K562 (cell line): ENCODE data around the gene PRPF6. TPM values are rescaled to one million over a fixed set of nuclear protein-coding genes. Genes with fewer than 3 reads are reported as not detected.

Experiments
- ATAC-seq: fragments of 200-7000 bp; cut with Tn5 transposase; 3 replicates; pipeline ENCODE4 v1.9.1; 2020; ENCODE audit warnings: moderate library complexity
- BruUV-seq: library from RNA; stranded (reverse); fragments of 400-500 nt; replicated peaks from 2 replicates; lab custom pipeline; 2021; lab: Mats Ljungman, UMichigan
- CTCF ChIA-PET: fragments of 300-600 bp; formaldehyde crosslinking; extraction: SDS; loops from one replicate; lab custom pipeline; 2021; ENCODE audit warnings: low intra/inter-chr PET ratio; lab: Yijun Ruan, JAX
- POLR2A ChIA-PET: fragments of 300-600, 350-650 bp; sonication (Branson Sonifier 250); formaldehyde crosslinking; extraction: SDS; loops from one replicate; lab custom pipeline; 2021; ENCODE audit warnings: antibody characterized with exemption, inconsistent platforms; lab: Yijun Ruan, JAX
- DNase-seq, 4 experiments: peaks; one replicate each; pipeline versions ENCODE4 v3.0.0 to v3.0.0-alpha.2; 2011 to 2018; ENCODE audit warnings: low spot score in 3 of 4, mixed read lengths in 3 of 4; ENCODE audit errors: extremely low read depth in 1 of 4
- FAIRE-seq: peaks from 2 replicates; lab custom pipeline; 2011; peaks lifted over from hg19 to GRCh38; lab: Jason Lieb, UNC
- H2AFZ ChIP-seq: 2 replicates; pipeline ENCODE4 v1.6.0; 2011; ENCODE audit warnings: low read depth, low read length, control low read depth, inconsistent platforms
- H3K27ac ChIP-seq: fragments of 200-600 bp; 3 replicates; pipeline ENCODE4 v1.8.0; 2011; ENCODE audit warnings: low read depth, mild to moderate bottlenecking, control low read depth, inconsistent platforms, low read length, moderate library complexity, mixed read lengths; ENCODE audit errors: extremely low read depth
- H3K27me3 ChIP-seq, 2 experiments: fragments of 300-600 bp in 1 of 2; 2 replicates in 1 of 2; 3 replicates in 1 of 2; pipeline versions ENCODE4 v1.6.0 to v1.8.0; 2011; ENCODE audit warnings: inconsistent platforms in 2 of 2, low read length in 2 of 2, mild to moderate bottlenecking in 1 of 2, mixed read lengths in 1 of 2, moderate library complexity in 1 of 2; ENCODE audit not compliant: control insufficient read depth in 2 of 2, insufficient read depth in 2 of 2
- H3K36me3 ChIP-seq: fragments of 300-600 bp; 3 replicates; pipeline ENCODE4 v1.8.0; 2011; ENCODE audit warnings: mild to moderate bottlenecking, low read length, inconsistent platforms; ENCODE audit not compliant: control insufficient read depth, insufficient read depth
- H3K4me1 ChIP-seq, 2 experiments: fragments of 200-600 bp in 1 of 2; replicated peaks in 1 of 2; 2 replicates in 1 of 2; 3 replicates in 1 of 2; pipeline versions ENCODE4 v1.5.1 to v1.8.0; 2011; ENCODE audit warnings: inconsistent platforms in 2 of 2, low read length in 2 of 2, mild to moderate bottlenecking in 1 of 2, mixed read lengths in 1 of 2, moderate library complexity in 1 of 2; ENCODE audit not compliant: control insufficient read depth in 2 of 2, insufficient read depth in 2 of 2
- H3K4me2 ChIP-seq: 2 replicates; pipeline ENCODE4 v1.6.1; 2011; ENCODE audit warnings: low read length, control low read depth, inconsistent platforms, mixed read lengths; ENCODE audit not compliant: insufficient read depth
- H3K4me3 ChIP-seq: fragments of 200-600 bp; sonication (generic), shearing (Covaris generic); 2 replicates; pipeline ENCODE4 v1.5.1; 2016; ENCODE audit warnings: control low read depth, inconsistent platforms
- H3K79me2 ChIP-seq: fragments of 200-600 bp; 3 replicates; pipeline ENCODE4 v1.8.0; 2011; ENCODE audit warnings: low read length, inconsistent platforms; ENCODE audit not compliant: control insufficient read depth, insufficient read depth
- H3K9ac ChIP-seq, 2 experiments: 2 replicates each; pipeline versions ENCODE4 v1.6.0 to v1.6.1; 2011; ENCODE audit warnings: low read depth in 2 of 2, low read length in 2 of 2, control low read depth in 1 of 2, inconsistent platforms in 1 of 2, mild to moderate bottlenecking in 1 of 2, mixed read lengths in 1 of 2; ENCODE audit not compliant: insufficient read depth in 1 of 2
- H3K9me1 ChIP-seq: one replicate; pipeline ENCODE4 v1.6.0; 2011; ENCODE audit warnings: inconsistent platforms, mild to moderate bottlenecking, low read length, moderate library complexity; ENCODE audit not compliant: control insufficient read depth, insufficient read depth
- H3K9me3 ChIP-seq: replicated peaks from 2 replicates; pipeline ENCODE4 v1.5.1; 2011; ENCODE audit warnings: low read depth, low read length, inconsistent platforms; ENCODE audit not compliant: control insufficient read depth, insufficient read depth
- H4K20me1 ChIP-seq: replicated peaks from 2 replicates; pipeline ENCODE4 v1.6.1; 2011; ENCODE audit warnings: low read length, inconsistent platforms, mixed read lengths; ENCODE audit not compliant: control insufficient read depth, insufficient read depth
- CEBPG ChIP-seq, 3 experiments: fragments of 200-800 bp in 1 of 3; sonication (Bioruptor generic) in 1 of 3; sonication (generic) in 1 of 3; formaldehyde crosslinking in 1 of 3; IDR thresholded peaks in 2 of 3; conservative IDR thresholded peaks in 1 of 3; 2 replicates each; pipeline versions ENCODE4 v1.6.1 to v1.8.0; 2016 to 2022; ENCODE audit warnings: missing compliant biosample characterization in 2 of 3, missing genetic modification characterization in 2 of 3, mild to moderate bottlenecking in 1 of 3, missing genetic modification reagents in 1 of 3
- CHCHD3 ChIP-seq: fragments of 250-450 bp; sonication (Bioruptor Pico); IDR thresholded peaks from 2 replicates; pipeline ENCODE4 v2.1.2; 2022; ENCODE audit warnings: mild to moderate bottlenecking
- E2F8 ChIP-seq: fragments of 450-650 bp; IDR thresholded peaks from 2 replicates; pipeline ENCODE4 v1.7.1; 2018; ENCODE audit warnings: mild to moderate bottlenecking, low read depth; ENCODE audit not compliant: partially characterized antibody
- HMGN3 ChIP-seq: IDR thresholded peaks from 2 replicates; pipeline ENCODE4 v1.6.1; 2011; ENCODE audit warnings: borderline replicate concordance, low read depth, mild to moderate bottlenecking, mixed read lengths, low read length; ENCODE audit not compliant: insufficient read length; ENCODE audit errors: extremely low read depth
- HNRNPL ChIP-seq: fragments of 200-400 bp; formaldehyde crosslinking; IDR thresholded peaks from 2 replicates; pipeline ENCODE4 v1.6.1; 2017; ENCODE audit warnings: low read depth, mild to moderate bottlenecking, low read length
- HOXB6 ChIP-seq: fragments of 250-450 bp; sonication (Bioruptor Pico); IDR thresholded peaks from 2 replicates; pipeline ENCODE4 v1.5.1; 2022; ENCODE audit warnings: mild to moderate bottlenecking, borderline replicate concordance
- KDM5B ChIP-seq: fragments of 200-600 bp; sonication (generic); IDR thresholded peaks from 2 replicates; pipeline ENCODE4 v1.6.1; 2012; ENCODE audit warnings: low read depth, mild to moderate bottlenecking, moderate library complexity, low read length, control low read depth, inconsistent platforms; ENCODE audit not compliant: insufficient replicate concordance
- POLR2B ChIP-seq: fragments of 450-650 bp; IDR thresholded peaks from 2 replicates; pipeline ENCODE4 v1.6.1; 2018; ENCODE audit warnings: low read depth; ENCODE audit not compliant: partially characterized antibody
- PTBP1 ChIP-seq: fragments of 200-400 bp; formaldehyde crosslinking; IDR thresholded peaks from 2 replicates; pipeline ENCODE4 v1.6.1; 2017; ENCODE audit warnings: low read depth, low read length
- RBFOX2 ChIP-seq: fragments of 200-400 bp; formaldehyde crosslinking; IDR thresholded peaks from 2 replicates; pipeline ENCODE4 v1.6.1; 2017; ENCODE audit warnings: low read depth, mild to moderate bottlenecking, low read length, moderate library complexity
- SAFB ChIP-seq: fragments of 200-400 bp; formaldehyde crosslinking; IDR thresholded peaks from 2 replicates; pipeline ENCODE4 v1.6.1; 2017; ENCODE audit warnings: low read depth, low read length, borderline replicate concordance
- ZBTB33 ChIP-seq: sonication (generic); formaldehyde crosslinking; IDR thresholded peaks from 2 replicates; pipeline ENCODE4 v1.8.1; 2023; ENCODE audit warnings: mild to moderate bottlenecking, missing genetic modification reagents
- ZNF23 ChIP-seq: fragments of 250-450 bp; sonication (Bioruptor Pico); IDR thresholded peaks from 2 replicates; pipeline ENCODE4 v1.4.0; 2020; ENCODE audit warnings: mild to moderate bottlenecking
- ZNF740 ChIP-seq, 3 experiments: fragments of 200-800 bp in 1 of 3; sonication (Bioruptor generic) in 1 of 3; sonication (generic) in 1 of 3; formaldehyde crosslinking in 1 of 3; IDR thresholded peaks; 2 replicates each; pipeline versions ENCODE4 v1.6.1 to v1.8.0; 2016 to 2022; ENCODE audit warnings: mild to moderate bottlenecking in 2 of 3, missing compliant biosample characterization in 2 of 3, missing genetic modification characterization in 2 of 3, missing genetic modification reagents in 1 of 3
- WGBS: fragments of 100-300 bp; shearing (Covaris generic); methylation state at CpG from one replicate; pipeline ENCODE4 v1.1.6; 2016; ENCODE audit warnings: low coverage, mixed read lengths; ENCODE audit not compliant: insufficient coverage; ENCODE audit errors: missing lambda C conversion rate; 5-methylcytosine and 5-hydroxymethylcytosine counted together
- in situ Hi-C: fragments of 300-500 bp; cut with MboI; formaldehyde crosslinking; loops from 4 replicates; pipeline ENCODE4 v1.15.0; 2018; ENCODE audit warnings: inconsistent platforms, mixed read lengths
- intact Hi-C: fragments of 100-400 bp; cut with micrococcal nuclease; formaldehyde crosslinking; loops from 2 replicates; pipeline ENCODE4 v1.14.2; 2022
- polyA plus RNA-seq, 8 experiments: library from polyadenylated mRNA; depleted of rRNA in 4 of 8; stranded (reverse) in 5 of 8; unstranded in 3 of 8; fragments of >200 nt; fragmentation: Nextera tagmentation in 2 of 8; fragmentation: Illumina TruSeq in 1 of 8; extraction: Ambion mirVana in 2 of 8; extraction: Trizol in 1 of 8; gene quantifications; 2 replicates each; pipeline versions ENCODE4 v1.2.1 to v1.2.3, GENCODE V29; 2011 to 2014; ENCODE audit warnings: inconsistent platforms in 1 of 8, missing spikeins in 1 of 8
- total RNA-seq, 7 experiments: library from RNA; depleted of rRNA in 6 of 7; stranded (reverse); fragments of >200 nt in 6 of 7; fragmentation: Illumina TruSeq in 2 of 7; extraction: Trizol in 2 of 7; gene quantifications; 2 replicates each; pipeline versions ENCODE4 v1.2.1 to v1.2.3, GENCODE V29; 2011 to 2021; ENCODE audit warnings: low replicate concordance in 1 of 7

PRPF6 gene
- total and polyA plus RNA-seq, 9 of the 15 experiments (the other 6 are each of a cell fraction or from before 2014, with no cell fraction given), result 4.2 to 83.2 (median 59.9) TPM

DNA sequence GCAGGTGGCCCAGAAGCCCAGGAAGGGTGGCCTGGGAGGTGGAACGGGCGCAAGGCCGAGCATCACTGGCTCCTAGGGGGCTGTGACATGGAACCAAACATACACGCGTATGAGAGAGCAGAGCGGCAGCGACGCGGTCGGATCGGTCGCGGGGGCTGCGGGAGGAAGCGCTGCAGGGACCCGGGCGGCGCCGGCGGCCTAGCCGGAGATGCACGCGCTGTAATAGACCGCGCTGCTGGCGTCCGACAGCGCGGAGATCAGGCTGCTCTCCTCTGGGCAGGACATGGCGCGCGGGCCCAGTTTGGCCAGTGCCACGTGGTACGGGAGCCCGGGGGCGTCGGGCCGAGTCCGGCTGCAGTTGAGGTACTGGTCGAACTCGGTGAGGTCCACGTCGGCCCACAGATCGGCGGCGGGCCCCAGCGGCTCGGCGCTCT is 67.1 kb downstream of the PRPF6 start:
- DNase-seq (no peak), ATAC-seq (no peak), FAIRE-seq (no peak)
- Histone ChIP-seq H3K4me2 (no peak overlapping the region), H3K27me3 (no peaks in the 10 kb centered on the region), H3K36me3 (peaks cover 12% of the 10 kb centered on the region; the same call in 1 of the 3 replicates), H4K20me1 (no peaks in the 10 kb centered on the region), H2AFZ (no peak overlapping the region), H3K4me3 (no peak overlapping the region), H3K4me1 (peaks cover 35 to 79% of the 10 kb centered on the region in 2 experiments), H3K9me3 (no peaks in the 10 kb centered on the region), H3K9ac (peak overlapping the region in 1 of 2 experiments; percentile 62; a peak in 2 of 4 replicates), H3K9me1 (peaks cover 4% of the 10 kb centered on the region), H3K79me2 (peaks cover 12% of the 10 kb centered on the region), H3K27ac (no peak overlapping the region)
- no TSS peak for BruUV-seq
- in situ Hi-C loops, result no loop called here
- CTCF ChIA-PET, result no interaction called here
- WGBS, result 95% methylated on average over 22 of the region's 49 CpGs
- intact Hi-C loops, result no loop called here
- POLR2A ChIA-PET, result interaction anchor here (1.1 kb wide), 2 partner anchors 9 to 12 kb away, joined by 3 read pairs; partner anchors contain the start of gene C20orf204
- TF ChIP-seq POLR2B (no peak), ZNF740 (CRISPR knock-in tag; IDR thresholded peaks at IDR 0.05) (no peak), ZNF740 (tag; IDR thresholded peaks at IDR 0.05) (0 out of 4 replicates have a peak, but pooled peaks of 1 of the 2 experiments have one; percentile 37), HMGN3 (peak; percentile 20), ZBTB33 (CRISPR knock-in tag) (peak; percentile 71), CHCHD3 (CRISPR knock-in tag) (no peak), PTBP1 (no peak), KDM5B (no peak), SAFB (no peak), HOXB6 (no peak), E2F8 (no peak), CEBPG (CRISPR knock-in tag; IDR thresholded peaks at IDR 0.05) (no peak), CEBPG (tag; conservative IDR thresholded peaks at IDR 0.05 in 1 of 2, IDR thresholded peaks at IDR 0.05 in 1 of 2) (no peak), RBFOX2 (peak; percentile 65), HNRNPL (peak; percentile 47; the same call in 1 of the 2 replicates), ZNF23 (no peak)
